Non-pigmented ciliary epithelial cell (primary cell): ENCODE measurements around the gene RHOBTB1.
"Not testable (repeated sequence)": the region's sequence is repeated elsewhere in the genome, so short reads cannot be mapped to it uniquely, and the experiment has no call there.

Experiments
- DNase-seq: peaks from one replicate; pipeline ENCODE4 v3.0.0-alpha.2; 2010; ENCODE audit warnings: low read depth

RHOBTB1 gene

DNA sequence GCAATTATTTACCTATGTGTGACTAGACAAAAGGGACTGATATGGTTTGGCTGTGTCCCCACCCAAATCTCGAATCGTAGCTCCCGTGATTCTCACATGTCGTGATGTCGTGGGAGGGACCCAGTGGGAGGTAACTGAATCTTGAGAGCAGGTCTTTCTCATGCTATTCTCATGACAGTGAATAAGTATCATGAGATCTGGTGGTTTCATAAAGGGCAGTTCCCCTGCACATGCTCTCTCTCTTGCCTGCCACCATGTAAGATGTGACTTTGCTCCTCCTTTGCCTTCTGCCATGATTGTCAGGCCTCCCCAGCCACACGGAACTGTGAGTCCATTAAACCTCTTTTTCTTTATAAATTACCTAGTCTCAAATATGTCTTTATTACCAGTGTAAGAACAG, 37.2 kb downstream of the RHOBTB1 start:
- DNase-seq = not testable (repeated sequence)

- DNase-seq = no peak
These were observed 37.6 kb downstream of the RHOBTB1 start for GRCh38 chr10:60906411-60906810.

GRCh38 chr10:60905580-60905979, 38.4 kb downstream of the RHOBTB1 start:
- no peak for DNase-seq

DNA sequence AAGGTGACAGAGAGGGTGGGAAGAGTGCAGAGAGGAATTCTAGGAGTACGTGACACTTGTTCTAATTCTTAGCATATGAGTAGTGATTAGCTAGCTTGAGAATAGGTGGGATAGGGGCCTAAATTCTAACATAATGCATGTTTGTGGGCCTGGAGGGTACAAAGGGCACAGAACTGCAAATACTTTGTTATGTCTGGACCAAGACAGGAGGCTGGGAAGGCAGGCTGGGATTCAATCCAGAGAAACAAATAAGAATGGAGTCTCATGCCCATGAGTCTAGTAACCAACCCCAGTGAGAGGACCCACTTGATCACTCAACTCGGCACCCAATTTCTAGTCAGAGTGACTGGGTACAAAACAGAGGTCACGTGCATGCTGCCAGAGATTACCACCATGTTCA, 40.9 kb downstream of the RHOBTB1 start:
- DNase-seq = no peak

- no peak for DNase-seq
These were observed 42.3 kb downstream of the RHOBTB1 start for GRCh38 chr10:60901561-60902235.

GRCh38 chr10:60899266-60899665, 44.7 kb downstream of the RHOBTB1 start:
- no peak for DNase-seq

DNA sequence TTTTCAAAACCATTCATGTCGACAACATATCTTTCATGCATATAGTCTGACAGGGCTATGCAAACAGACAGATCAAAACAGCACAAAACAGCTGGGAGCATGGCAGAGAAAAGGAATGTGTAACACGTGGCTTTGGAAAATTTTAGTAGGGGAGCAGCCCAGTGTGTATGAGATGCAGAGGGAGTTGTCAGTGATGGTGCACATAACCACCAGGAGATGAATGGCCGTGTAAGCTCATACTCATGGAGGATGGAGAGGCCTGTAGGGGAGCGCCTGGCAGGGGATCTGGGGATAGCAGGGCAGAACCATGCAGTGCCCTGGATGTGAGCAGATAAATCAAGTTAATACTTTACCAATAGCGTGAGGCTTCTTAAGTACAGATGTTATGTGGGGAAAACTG, 45.7 kb downstream of the RHOBTB1 start:
- no peak for DNase-seq

- DNase-seq = no peak
These were observed 47.2 kb downstream of the RHOBTB1 start for GRCh38 chr10:60896810-60897209.

- DNase-seq = no peak
These were observed 48.0 kb downstream of the RHOBTB1 start for GRCh38 chr10:60896033-60896432.

GRCh38 chr10:60894786-60895185, 49.2 kb downstream of the RHOBTB1 start:
- DNase-seq = no peak

GRCh38 chr10:60893231-60893630, 50.8 kb downstream of the RHOBTB1 start:
- DNase-seq = no peak

DNA sequence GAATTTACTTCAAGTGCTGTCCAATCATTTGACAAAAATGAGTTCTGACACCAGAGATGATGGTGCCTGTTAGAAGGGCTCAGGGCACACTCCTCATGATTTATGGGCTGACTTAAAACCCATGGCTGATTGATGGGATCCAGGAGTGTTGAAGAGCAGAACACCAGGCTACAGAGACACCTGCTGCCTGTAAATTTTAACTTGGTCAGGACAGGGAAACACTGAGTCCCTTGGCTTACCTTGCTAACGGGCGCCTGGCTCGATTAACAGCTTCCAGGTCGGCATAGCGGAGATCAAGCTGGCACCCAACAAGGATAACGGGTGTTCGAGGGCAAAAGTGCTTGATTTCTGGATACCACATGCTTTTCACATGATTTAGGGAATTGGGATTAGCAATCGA, 51.4 kb downstream of the RHOBTB1 start:
- no peak for DNase-seq

DNA sequence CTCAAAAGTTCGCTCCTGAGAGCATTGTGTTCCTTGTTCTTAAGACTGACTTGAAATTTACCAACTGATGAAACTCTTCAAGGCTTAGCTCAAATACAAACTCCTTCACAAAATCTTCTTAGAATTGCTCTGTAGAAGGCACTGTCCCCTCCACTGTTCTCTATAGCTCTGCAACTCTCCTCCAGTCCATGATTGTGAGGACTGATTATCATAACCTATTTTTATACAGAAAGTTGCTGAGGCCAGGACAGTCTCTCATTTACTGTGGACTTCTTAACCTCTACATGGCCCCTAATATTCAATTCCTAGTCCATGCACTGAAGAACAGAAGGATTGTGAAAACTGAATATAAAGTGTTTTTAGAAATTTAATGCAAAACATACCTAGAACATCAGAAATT, 53.2 kb downstream of the RHOBTB1 start:
- DNase-seq = no peak

DNA sequence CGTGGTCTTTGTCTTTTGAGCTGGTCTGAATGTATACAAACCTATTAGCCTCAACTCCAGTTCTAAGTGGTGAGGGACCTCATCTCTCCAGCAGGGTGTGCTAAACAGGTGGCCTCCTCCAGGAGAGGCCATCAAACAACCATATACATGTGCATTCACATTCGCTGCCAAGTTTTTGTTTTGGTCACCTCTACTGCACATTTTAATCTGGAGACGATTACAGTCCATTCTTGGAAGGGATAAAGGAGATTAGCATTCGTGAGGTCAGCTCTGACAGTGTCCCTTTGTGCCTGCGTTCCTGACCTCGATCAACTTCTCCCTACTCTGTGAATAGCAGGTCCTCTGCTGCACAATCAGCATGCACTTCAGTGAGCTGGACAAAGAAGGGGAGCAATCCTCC, 60.8 kb downstream of the RHOBTB1 start:
- no peak for DNase-seq

DNA sequence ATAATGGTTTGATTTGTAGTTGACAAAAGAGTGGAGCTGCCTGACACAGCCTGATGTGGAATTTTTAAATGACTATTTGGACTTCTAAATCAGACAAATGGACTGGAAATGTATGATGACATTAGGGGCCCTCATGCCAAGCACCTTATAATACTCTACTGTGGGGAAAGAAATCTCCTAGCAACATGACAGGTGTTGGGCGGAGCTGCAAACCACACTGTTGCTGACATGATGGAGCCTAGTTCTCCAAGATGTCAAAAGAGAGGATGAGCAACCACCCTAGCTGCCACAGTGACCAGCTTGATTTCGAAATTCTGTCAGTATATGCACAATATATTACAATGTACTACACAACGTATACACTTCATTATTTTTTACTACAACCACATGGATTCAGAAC, 65.8 kb downstream of the RHOBTB1 start:
- no peak for DNase-seq

- no peak for DNase-seq
These were observed 66.2 kb downstream of the RHOBTB1 start for GRCh38 chr10:60877777-60878120.

GRCh38 chr10:60877061-60877776, 66.8 kb downstream of the RHOBTB1 start:
- no peak for DNase-seq

GRCh38 chr10:60873758-60874157, 70.2 kb downstream of the RHOBTB1 start:
- no peak for DNase-seq

DNA sequence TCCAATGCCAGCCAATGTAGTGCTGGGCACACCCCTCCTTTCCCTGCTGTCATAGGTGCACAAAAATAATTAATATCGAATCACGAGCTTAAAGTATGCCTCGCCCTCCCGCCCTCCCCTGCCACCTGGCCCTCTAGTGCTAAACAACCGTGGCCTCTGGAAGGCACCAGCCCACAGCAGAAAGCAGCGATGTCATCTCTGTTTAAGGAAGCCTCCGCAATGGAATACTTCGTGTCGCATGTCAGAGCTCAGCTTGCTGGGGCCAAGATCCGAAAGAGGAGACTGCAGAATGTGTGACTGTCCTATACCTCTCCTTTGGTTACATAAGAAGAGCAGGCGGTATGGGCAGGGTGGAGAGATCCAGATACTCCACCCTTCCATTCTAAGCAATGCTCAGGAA, 71.5 kb downstream of the RHOBTB1 start:
- no peak for DNase-seq

- no peak for DNase-seq
These were observed 72.8 kb downstream of the RHOBTB1 start for GRCh38 chr10:60871215-60871614.

- DNase-seq = no peak
These were observed 73.2 kb downstream of the RHOBTB1 start for GRCh38 chr10:60870803-60871202.

DNA sequence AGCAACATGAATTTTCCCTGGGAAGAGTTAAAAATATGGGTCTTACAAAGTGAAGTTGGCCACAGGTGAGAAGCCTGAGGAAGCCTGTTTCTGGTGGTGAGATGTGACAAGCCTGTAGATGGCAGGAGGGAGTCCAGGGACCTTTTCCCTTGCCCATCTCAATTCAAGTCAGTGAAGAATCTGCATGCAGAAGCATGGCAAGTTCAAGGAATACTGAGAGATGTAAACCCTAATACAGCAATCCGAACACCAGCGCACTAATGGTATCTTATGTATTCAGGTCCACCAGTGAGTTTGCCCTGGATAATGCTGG, 73.6 kb downstream of the RHOBTB1 start:
- no peak for DNase-seq

GRCh38 chr10:60869652-60870415, 74.2 kb downstream of the RHOBTB1 start:
- DNase-seq = no peak
